Coronary artery (tissue), 2 donors: ENCODE results near the gene ARHGAP23.

ENCODE experiments used
- DNase-seq: peaks from one replicate; pipeline ENCODE4 v3.0.0-alpha.2; 2017; ENCODE audit warnings: low spot score
- H3K27ac ChIP-seq, 2 donors: fragments of 200-600 bp; sonication (generic); one replicate each; pipeline ENCODE4 v1.5.1; 2016 to 2019
- H3K4me3 ChIP-seq: fragments of 200-600 bp; sonication (generic); 2 replicates; pipeline ENCODE4 v1.5.1; 2016; ENCODE audit warnings: mild to moderate bottlenecking, moderate library complexity
- TF ChIP-seq, protein P1 (sequence below): fragments of 200-600 bp; sonication (generic); IDR thresholded peaks from one replicate; pipeline ENCODE4 v1.5.1; 2019; ENCODE audit warnings: antibody characterized with exemption

ARHGAP23 gene

DNA sequence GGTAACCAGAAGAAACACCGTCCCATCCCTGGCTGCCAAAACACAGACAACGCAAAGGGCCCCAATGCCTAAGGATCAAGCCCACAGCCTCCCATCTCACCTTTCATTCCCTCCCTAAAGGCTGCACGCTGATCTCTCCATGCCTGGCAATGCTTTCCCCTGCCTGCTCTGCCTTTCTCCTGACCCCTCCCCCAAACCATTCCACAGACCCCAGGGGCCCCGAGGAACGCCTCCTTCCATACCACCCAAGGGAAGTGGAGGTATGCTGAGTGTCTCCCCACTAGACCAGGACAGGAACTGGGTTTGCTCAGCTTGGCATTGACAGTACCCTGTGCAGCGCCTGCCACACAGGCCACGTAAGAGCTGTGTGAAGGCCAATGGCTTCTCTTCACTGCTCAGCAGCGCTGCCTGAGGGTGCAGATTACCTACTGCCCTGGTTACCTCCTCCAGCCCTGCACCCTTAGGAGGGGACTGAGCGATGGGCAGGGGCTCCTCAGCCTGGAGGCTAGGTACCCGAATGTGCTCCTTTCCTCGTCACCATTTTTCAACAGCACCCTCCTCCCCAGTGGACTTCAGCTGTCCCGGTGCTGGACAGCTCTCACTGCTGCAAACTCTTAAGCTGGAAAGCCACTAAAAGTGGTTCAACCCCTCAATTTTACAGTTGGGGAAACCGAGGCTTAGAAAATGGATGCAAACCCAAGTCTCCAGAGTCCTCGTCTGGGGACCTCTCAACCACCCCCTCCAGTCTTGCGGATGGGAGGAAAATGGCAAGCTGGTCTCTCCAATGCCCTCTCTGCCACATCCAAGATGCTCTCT, 132.4 kb downstream of the ARHGAP23 start:
- H3K4me3 ChIP-seq = no peak overlapping the region
- H3K27ac ChIP-seq = no peak overlapping the region
- TF ChIP-seq, protein P1, sequence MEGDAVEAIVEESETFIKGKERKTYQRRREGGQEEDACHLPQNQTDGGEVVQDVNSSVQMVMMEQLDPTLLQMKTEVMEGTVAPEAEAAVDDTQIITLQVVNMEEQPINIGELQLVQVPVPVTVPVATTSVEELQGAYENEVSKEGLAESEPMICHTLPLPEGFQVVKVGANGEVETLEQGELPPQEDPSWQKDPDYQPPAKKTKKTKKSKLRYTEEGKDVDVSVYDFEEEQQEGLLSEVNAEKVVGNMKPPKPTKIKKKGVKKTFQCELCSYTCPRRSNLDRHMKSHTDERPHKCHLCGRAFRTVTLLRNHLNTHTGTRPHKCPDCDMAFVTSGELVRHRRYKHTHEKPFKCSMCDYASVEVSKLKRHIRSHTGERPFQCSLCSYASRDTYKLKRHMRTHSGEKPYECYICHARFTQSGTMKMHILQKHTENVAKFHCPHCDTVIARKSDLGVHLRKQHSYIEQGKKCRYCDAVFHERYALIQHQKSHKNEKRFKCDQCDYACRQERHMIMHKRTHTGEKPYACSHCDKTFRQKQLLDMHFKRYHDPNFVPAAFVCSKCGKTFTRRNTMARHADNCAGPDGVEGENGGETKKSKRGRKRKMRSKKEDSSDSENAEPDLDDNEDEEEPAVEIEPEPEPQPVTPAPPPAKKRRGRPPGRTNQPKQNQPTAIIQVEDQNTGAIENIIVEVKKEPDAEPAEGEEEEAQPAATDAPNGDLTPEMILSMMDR = no peak

DNA sequence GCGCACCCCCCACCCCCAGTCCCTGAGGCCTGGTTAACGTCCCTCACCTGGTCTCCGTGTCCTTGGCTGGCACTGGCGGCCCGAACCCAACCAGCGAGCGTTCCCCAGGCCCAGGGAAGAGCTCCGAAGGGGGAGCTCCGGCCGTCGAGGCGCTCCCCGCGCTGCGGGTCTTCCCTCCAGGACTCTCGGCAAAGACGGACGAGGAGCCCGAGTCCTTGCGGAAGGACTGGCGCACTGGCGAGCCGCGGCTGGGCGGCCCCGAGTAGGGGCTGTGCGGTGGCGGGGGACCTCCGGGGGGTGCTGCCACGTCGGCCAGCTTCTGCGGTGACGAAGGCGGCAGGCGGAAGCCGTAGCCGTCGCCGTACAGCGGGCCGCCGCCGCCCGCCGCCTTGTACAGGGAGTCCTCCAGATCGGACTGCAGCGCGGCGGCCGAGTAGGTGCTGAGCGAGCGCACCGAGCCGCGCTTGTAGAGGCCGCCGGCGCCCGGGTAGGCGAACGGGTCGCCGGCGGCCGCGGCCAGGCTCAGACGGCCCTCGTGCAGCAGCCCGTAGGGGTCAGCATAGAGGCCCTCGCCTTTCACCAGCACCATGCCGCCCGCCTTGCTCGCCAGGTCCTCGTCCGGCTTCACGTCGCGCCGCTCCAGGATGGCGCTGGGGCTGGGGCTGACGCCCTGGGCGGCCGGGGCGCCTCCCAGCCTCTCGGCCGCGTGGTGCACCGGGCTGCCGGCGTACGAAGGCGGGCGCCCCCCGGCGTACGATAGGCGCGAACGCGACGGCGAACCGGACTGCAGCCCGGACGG, 133.4 kb downstream of the ARHGAP23 start:
- DNase-seq = no peak
- TF ChIP-seq, protein P1 = no peak
- Histone ChIP-seq H3K27ac (no peak overlapping the region), H3K4me3 (no peak overlapping the region)

More for the DNA sequence above, 132.4 kb downstream of the ARHGAP23 start:
- DNase-seq = no peak
